Activated CD4-positive, alpha-beta T cell treated with anti-CD3 and anti-CD28 coated beads, Interleukin-2, Interleukin-6, amounts not matched to agents 100 ng/mL and 50 ng/mL, durations not matched to agents 16 hours and 8 hours (primary cell): Measurements from ENCODE around the gene SOX6.
"Not testable (repeated sequence)": the region's sequence is repeated elsewhere in the genome, so short reads cannot be mapped to it uniquely, and the experiment has no call there.

ENCODE experiments used
- DNase-seq: peaks from one replicate; pipeline ENCODE4 v3.0.0-alpha.2; 2020

The SOX6 gene

DNA sequence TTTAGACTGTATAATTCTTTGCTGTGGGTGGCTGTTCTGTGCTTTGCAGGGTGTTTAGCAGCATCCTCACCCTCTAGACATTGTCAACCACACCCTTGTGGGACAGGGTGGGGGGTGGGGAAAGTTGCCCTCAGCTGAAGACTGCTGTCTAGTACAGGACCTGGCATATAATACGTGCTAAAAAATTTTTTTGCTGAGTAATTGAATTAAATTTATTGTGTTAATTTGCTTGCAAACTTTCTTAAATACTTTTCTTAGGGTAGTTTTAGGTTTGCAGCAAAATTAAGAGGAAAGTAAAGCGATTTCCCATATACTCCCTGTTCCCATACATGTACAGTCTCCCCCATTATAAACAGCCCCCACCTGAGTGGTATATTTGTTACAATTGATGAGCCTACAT is 268.5 kb downstream of the SOX6 start:
- DNase-seq = no peak

GRCh38 chr11:16086229-16086819 is 270.0 kb downstream of the SOX6 start:
- no peak for DNase-seq

DNA sequence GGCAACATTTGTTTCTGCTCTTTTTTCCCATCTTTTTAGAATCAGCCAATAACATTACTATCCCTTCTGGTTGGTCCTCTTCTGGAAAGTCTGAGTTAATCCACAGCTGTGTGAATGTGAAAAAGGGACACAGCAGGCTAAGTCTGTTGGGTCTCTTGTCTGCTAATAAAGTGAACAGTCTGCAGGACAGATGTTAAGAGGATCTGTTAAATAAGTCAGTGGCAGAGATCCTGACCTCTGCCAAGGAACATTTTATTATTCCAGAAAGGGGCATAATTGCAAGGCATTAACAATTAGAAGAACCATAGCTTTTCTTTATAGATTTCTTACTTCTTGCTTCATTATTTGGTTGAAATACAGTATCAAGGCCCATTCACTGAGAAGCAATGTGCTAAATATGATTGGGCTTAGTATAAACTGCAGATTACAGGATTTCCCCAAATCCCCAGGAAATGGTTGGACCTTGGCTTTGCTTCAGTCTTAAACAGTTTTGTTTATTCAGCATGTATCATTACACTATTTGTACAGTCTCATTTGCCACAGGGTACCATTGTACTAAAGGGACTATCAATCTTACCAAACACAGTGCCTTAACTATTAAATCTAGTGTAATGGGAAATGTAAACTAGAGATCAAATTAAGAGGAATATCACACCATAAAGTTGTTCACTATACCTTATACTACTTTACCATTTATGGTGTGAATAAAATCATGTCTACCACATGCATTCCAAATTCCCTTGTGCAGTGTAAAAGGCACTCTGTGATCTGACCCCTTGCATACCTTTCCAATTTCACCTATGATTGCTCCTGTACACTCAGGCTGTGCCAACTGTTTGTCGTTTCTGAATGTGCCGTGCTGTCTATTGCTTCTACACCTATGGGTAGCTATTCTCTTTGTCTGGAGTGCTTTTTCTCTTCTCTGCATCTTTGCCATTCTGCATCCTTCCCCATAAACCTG is 274.0 kb downstream of the SOX6 start:
- no peak for DNase-seq

DNA sequence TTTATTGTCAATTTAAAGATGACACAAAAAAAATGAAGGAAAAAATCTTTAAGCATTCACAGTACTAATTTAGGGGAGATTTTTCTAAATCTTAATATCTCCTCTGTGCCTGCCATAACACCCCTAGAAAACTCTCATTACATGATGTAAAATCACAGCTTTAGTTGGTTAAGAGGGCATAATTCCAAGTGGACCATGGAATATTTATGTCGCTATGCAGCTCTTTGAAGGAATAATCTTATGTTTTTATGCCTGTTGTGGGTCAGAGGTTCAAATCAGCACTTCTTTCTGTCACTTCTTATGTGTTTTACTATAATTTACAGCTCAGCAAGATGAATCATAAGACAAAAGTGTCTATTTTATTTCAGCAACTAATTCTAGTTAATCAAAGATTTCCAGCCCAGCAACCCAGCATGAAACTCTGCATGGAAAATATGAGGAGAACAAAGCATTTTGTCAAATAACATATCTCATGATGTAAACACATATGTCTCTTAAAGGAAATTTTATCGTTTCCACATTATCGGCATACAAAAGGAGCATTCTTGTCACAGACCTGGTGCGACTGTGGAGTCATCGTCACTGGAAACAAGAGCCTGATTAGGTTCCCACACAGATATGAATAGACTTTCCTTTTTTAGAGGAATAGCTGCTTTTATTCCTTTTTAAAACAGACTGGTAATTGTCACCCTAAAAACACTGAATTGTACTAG is 274.8 kb downstream of the SOX6 start:
- no peak for DNase-seq

- no peak for DNase-seq
These were observed 275.5 kb downstream of the SOX6 start for GRCh38 chr11:16080688-16081381.

GRCh38 chr11:16078936-16079335 is 277.4 kb downstream of the SOX6 start:
- DNase-seq = no peak

DNA sequence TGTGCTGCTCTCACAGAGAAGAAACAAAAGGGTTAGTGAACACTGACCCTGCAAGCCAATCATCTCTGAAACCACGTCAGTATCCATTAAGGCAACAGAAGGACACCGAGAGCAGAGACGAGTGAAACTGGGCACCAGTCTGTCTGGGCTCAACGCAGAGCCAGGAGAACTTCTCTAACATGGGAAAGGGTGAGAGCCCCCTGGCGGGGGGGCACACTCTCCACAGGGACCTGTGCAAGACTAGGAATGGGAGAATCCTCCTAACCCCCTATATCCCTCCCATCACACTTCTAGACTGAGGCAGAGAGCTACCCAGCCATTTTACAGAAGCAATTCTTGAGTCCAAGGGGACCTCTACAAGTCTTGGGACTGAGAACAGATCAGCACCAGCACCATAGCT is 285.8 kb downstream of the SOX6 start:
- DNase-seq = no peak

DNA sequence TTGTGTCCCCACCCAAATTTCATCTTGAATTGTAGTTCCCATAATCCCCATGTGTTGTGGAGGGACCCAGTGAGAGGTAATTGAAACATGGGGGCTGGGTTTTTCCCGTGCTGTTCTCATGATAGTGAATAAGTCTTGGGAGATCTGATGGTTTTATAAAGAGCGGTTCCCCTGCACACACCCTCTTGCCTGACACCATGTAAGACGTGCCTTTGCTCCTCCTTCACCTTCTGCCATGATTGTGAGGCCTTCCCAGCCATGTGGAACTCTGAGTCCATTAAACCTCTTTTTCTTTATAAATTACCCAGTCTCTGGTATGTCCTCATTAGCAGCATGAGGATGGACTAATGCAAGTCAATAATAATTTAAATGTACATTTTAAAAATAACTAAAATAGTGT is 289.1 kb downstream of the SOX6 start:
- DNase-seq = not testable (repeated sequence)

DNA sequence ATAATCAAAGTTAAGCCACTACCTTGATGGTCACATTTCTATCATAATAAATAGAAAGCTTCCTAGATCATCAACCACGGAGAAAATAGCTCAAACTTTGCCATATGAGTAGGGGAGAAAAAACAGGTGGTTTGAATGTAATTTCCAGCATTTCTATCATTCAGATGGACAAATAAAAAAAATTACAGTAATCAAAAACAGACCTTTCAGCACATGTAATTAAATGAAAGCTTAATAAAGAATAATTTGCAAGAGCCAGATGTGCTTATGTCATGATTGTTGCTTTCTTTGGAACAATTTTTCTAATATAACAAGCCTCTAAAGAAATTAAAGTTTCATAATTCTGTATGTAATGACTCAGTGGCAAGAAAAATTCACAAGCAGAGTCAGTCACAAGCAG is 297.0 kb downstream of the SOX6 start:
- DNase-seq = no peak

DNA sequence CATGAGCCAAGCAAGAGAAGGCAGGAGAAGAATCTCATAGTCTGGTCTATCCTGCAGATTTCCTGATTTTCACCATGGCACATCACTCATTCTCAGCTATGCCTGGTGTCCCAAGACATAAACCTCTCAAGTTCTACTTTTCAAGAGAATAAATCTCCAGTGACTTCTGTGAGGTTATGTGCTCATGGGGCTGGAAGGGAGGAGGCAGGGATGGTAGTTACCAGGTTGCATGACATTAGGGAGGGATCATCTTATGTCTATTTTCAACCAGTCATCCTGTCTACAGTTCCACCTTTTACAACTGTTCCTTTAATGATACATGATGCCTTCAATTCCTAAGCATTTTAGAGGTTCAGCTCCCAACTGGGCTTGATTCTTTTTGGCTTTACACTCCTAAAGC is 297.7 kb downstream of the SOX6 start:
- no peak for DNase-seq

GRCh38 chr11:16052750-16053149 is 303.6 kb downstream of the SOX6 start:
- no peak for DNase-seq

DNA sequence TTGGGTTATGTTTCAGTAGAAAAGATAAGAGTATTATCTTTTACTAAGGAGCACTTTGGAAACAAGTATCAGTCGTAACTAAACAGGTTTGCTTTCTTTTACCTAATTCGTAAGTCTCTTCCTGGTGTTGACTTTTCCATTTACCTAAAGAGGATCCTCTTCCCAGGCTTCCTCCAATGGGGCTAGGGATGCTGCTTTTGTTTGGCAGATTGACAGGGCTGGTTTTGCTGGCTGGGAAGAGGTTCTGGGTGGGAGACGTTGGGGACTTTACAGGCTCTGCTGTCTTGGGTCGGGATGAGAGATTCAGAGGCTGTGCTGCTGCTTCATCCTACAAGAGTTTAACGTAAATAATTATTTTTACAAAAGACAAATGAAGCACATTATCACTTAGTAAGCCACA is 306.7 kb downstream of the SOX6 start:
- DNase-seq = no peak

DNA sequence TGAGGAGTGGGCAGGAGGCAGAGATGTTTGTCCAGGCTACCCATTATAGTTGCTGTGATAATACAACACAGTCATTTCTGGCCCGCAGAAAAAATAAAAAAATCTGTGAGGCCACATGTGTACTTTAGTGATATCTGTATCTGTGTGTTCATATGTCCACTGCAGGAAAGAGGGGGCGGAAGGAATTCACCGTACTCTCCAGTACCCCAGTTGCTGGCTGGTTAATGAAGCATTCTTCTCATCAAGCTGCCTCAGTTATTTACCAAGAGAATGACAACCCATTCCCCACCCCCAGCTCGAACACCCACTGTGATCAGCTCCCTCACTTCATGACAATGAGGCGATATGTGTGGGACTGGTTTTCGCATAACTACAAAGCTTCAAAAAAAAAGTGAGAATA is 309.3 kb downstream of the SOX6 start:
- no peak for DNase-seq

DNA sequence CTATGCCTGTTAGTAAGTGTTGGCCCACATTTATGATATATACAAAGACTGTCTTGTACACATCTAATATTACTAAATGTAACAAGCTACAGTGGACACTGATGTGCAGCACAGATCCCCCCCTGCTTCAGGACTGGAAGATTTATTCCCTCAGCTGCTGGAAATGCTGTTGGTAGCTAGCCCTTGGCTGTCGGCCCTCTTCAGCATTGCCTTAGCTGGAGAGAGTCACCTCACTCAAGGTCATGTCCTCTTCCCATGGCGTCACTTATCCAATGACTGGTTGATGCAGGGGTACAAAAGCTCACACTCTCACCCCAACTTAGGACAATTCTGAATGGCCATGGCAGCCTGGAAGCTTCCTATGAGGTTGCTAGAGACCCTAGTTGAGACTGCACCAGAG is 312.7 kb downstream of the SOX6 start:
- no peak for DNase-seq

GRCh38 chr11:16041207-16041606 is 315.1 kb downstream of the SOX6 start:
- no peak for DNase-seq

DNA sequence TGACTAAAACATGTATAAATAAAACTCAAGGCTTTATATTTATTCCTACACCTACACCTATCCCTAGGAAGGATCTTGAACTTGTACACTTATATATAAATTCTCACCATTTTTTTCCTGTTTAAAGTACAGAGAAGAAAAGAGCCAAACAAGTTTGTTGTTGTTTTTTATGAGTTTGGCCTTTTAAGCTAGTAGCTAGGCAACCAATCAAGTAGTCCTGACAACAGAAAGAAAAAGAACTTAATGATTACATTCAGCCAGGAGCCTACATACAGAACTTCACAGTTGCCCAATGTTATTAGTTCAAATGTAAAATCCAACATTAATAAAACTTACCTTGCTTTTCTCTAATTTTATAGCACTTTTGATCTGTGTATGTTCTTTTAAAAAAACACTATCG is 316.2 kb downstream of the SOX6 start:
- no peak for DNase-seq

- no peak for DNase-seq
These were observed 319.2 kb downstream of the SOX6 start for GRCh38 chr11:16037179-16037578.

DNA sequence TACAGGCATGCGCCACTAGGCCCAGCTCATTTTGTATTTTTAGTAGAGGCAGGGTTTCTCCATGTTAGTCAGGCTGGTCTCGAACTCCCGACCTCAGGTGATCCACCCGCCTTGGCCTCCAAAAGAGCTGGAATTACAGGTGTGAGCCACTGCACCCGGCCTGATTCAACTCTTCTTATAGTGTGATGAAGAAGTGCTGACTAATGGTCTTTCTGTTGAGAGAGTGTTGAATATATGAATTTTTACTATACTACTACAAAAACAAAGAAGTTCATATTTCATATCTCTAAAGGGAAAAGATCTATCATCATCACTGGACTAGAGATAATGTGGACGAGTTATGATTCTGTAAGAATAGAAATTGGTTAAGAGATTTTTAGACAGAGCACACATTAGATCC is 320.1 kb downstream of the SOX6 start:
- DNase-seq = no peak

DNA sequence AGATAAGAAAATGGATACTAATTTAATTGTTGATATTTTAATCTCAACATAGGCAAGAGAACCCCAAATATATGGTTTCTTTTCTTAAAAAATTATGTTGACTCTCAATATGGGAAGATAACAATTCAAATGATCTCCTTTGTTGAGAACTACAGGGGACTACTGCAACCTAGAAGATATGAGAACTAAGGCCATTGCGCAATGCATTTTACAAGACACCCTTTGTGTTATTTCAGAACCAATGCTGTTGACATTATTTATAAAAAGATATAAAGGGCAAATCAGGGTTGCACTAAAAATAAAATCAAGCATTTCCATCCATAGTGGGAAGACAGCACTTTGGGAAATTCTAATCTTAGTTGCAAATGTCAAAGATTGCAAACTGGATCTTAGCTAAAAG is 322.3 kb downstream of the SOX6 start:
- DNase-seq = no peak

- DNase-seq = no peak
These were observed 323.4 kb downstream of the SOX6 start for GRCh38 chr11:16032974-16033373.

DNA sequence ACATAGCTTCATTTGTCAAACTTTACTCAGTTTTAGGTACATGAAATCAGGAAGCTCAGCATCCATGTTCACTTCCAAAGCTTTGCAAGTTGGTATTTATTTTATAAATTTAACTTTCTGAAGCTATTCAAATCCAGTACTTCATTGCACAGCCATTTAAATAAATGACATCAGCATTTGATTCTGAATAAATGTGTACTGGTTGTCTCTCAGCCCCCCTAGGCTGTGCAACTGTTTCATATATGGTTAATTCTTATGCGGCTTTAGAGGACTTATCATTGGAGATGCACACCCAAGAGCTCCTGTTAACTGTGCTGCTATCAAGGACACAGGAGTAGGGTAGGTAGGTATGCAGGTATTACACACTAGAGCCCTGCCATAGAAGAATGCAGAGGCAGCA is 325.1 kb downstream of the SOX6 start:
- DNase-seq = no peak

DNA sequence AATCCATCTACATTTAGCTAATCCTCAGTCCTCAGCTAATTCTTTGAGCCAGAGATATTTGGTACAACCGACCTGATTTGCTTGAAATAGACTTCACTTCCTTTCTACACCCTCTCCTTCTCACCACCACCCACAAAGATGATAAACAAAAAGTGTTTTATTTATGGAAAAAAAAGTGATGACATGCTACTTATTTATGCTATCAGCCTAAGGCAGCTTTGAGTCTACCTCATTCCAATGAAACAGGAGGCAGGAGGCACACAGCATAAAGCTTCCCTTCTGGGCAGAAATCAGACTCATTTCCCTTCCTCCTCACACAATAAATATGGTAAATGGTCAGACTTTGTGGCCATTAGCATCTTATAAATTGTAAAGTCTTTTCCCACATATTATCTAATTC is 325.7 kb downstream of the SOX6 start:
- DNase-seq = no peak

DNA sequence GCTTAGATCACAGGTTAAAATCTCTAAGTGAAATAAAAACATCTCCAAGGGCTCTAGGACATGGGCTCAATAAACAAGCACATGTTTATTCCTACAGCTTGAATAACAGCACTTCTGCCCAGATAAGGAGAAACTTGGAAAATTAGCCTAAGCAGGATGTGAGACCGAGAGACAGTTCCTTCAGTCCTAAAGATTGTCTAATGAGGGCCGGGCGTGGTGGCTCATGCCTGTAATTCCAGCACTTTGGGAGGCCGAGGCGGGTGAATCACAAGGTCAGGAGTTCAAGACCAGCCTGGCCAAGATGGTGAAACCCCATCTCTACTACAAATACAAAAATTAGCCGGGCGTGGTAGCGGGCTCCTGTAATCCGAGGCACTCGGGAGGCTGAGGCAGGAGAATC is 327.2 kb downstream of the SOX6 start:
- DNase-seq = not testable (repeated sequence)
